ENCODE measurements around the gene PLA2G1B. TPM values are rescaled to one million over a fixed set of nuclear protein-coding genes. Genes with fewer than 3 reads are reported as not detected.

PLA2G1B gene
- total and polyA plus RNA-seq, 3 experiments from 2014 or later, result not detected

DNA sequence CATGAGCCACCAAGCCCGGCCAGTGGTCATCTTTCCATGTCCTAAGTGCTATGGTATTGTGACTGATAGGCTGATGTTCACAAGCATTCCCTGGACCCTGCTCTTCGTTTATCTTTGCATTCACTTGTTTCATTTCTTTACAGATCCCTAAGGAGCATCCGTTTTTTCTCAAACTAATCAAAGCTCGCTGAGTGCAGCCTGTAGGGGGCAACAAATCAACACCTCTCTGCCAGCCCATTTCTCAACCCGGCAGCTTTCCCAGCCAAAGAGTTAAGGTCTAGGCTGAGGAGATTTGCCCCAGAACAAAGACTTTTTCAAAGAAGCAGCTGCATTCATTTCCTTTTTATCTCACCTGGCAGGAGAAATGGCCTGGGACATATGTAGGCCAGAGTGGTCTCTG is 13.4 kb downstream of the PLA2G1B start:
- Histone ChIP-seq H3K9me3 (ENCODE audit: low read length) (no peaks in the 10 kb centered on the region), H3K4me3 (ENCODE audit: low read length) (no peak overlapping the region), H3K27me3 (ENCODE audit: insufficient read depth, low read length, poor library complexity, severe bottlenecking) (no peaks in the 10 kb centered on the region), H3K4me1 (ENCODE audit: insufficient read depth, low read length) (peaks cover 12% of the 10 kb centered on the region), H3K27ac (ENCODE audit: low read depth, low read length) (no peak overlapping the region), H3K36me3 (ENCODE audit: insufficient read depth, low read length) (no peaks in the 10 kb centered on the region)
- DNase-seq, result no peak
- Mint-ChIP-seq H3K4me1 (peaks cover 13 to 16% (median 15%) of the 10 kb centered on the region in 3 donors), H3K4me3 (no peak overlapping the region), H3K9me3 (no peaks in the 10 kb centered on the region), H3K36me3 (no peaks in the 10 kb centered on the region), H3K27me3 (no peaks in the 10 kb centered on the region), H3K27ac (no peak overlapping the region)
- CTCF ChIA-PET, result interaction anchor here (1.1 to 3.4 kb wide), 2 partner anchors 12 to 13 kb away, joined by 3 to 19 read pairs; partner anchors contain the start of gene SIRT4
- POLR2A ChIA-PET, result interaction anchor here (1.3 kb wide), 1 partner anchor 22 kb away, joined by 4 read pairs; the partner anchor contains the start of gene RNU4-2

DNA sequence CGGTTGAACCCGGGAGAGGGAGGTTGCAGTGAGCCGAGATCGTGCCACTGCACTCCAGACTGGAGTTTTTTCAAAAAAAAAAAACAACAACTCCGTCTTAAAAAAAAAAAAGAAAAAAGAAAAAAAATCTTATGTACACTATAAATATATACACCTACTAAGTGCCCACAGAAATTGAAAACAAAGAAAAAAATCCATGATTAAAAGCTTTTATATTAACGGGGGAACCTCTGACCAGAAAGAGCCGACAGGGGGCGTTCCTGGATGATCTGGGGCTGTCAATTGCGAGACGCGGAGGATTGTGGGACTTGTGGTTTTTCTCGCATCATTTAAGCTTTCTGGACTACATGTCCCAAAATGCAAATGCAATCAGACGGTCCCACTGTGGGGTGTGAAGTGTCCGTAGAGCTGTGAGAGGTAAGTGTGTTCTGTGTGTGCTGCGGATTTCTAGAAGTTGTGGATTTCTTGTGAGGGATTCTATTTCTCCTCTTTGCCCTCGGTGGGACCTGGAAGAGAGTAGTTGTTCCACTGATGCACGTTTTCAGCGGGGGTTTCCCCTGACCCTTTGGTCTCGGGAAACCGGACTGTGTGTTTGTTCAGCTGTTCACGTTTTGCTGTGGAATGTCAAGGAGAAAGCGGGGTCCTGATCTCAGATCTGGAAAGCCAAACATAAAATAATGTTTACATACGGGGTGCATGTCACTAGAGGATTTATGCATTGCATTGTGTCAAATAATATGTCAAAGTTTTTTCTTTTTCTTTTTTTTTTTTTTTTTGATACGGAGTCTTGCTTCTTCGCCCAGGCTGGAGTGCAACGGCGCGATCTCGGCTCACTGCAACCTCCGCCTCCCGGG is 25.4 kb downstream of the PLA2G1B start, which contains the start of gene SIRT4:
Gene SIRT4 (plus strand): TSS at position 360 of the 854 bp plus-strand sequence. CDS start 1,241 bp downstream, outside the sequence.
- peak within 1 kb of the TSS; percentile 38 for H3K27ac ChIP-seq (ENCODE audit: low read depth, low read length)

DNA sequence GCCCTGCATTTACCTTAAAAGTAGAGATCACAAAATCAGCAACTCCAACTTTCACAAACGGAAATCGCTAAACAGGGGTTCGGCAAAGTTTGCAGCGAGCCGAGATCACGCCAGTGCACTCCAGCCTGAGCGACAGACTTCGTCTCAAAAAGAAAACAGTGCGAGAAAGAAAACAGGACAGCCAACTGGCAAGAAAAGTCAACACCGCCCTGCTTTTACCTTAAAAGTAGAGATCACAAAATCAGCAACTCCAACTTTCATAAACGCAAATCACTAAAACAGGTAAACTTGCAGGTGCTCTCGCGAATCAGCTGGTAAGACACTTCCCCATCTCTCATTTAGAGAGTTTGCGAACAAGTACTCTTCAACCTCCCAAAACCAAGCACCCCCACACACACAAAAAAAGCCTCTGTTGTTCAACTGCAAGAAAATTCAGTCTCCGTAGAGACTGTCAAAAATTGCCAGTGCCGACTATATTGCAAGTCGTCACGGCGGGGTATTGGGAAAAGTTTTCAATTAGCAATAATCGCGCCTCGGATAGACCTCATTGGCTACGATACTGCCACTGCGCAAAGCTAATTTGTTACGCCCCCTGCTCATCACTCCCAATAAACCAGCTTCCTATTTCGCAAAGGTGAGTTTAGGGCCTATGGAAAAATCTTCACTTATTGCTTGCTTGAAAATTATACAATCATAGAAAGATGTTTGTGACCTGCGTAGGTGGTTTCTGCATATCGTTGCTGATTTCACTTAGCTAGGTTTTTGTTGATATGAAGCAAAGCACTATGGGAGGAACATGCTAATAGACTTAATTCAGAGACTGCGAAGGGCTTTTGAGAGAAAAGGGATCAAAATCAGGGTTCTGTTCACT is 34.7 kb downstream of the PLA2G1B start, which contains the start of gene RNU4-1:
Gene RNU4-1 (minus strand): TSS at position 577 of the 871 bp plus-strand sequence.
- Histone ChIP-seq H3K27me3 (ENCODE audit: insufficient read depth, low read length, poor library complexity, severe bottlenecking) (no peaks in the 10 kb centered on the region), H3K27ac (ENCODE audit: low read depth, low read length) (peak within 1 kb of the TSS; percentile 100), H3K36me3 (ENCODE audit: insufficient read depth, low read length) (no peaks in the 10 kb centered on the region), H3K9me3 (ENCODE audit: low read length) (no peaks in the 10 kb centered on the region), H3K4me3 (ENCODE audit: low read length) (peak within 1 kb of the TSS; percentile 91), H3K4me1 (ENCODE audit: insufficient read depth, low read length) (peaks cover 16% of the 10 kb centered on the region)
- POLR2A ChIA-PET, result interaction anchor here (0.5 to 4.4 kb wide), 18 partner anchors 10 to 1500 kb away, joined by 3 to 84 read pairs (median 6); partner anchors contain the start of genes DYNLL1, MLEC, PXN and RHOF
- Mint-ChIP-seq H3K4me1 (peaks cover 4 to 7% (median 5%) of the 10 kb centered on the region in 3 donors), H3K36me3 (no peaks in the 10 kb centered on the region), H3K9me3 (peaks cover 0 to 3% (median 0%) of the 10 kb centered on the region in 5 donors), H3K4me3 (no peak within 1 kb of the TSS), H3K27me3 (no peaks in the 10 kb centered on the region), H3K27ac (no peak within 1 kb of the TSS)
- DNase-seq, result peak; percentile 52 to 90 (median 85)
- CTCF ChIA-PET, result interaction anchor here (0.7 to 4.9 kb wide), 8 partner anchors 9 to 91 kb away, joined by 3 to 41 read pairs (median 8); partner anchors contain the start of genes PXN, RPLP0 and SIRT4

More for the DNA sequence above, 25.4 kb downstream of the PLA2G1B start, which contains the start of gene SIRT4:
- no peaks in the 10 kb centered on the region for H3K36me3 ChIP-seq (ENCODE audit: insufficient read depth, low read length)
- peak within 1 kb of the TSS; percentile 60 to 94 (median 92) for H3K27ac Mint-ChIP-seq
- H3K27me3 Mint-ChIP-seq, result no peaks in the 10 kb centered on the region
- no peaks in the 10 kb centered on the region for H3K9me3 ChIP-seq (ENCODE audit: low read length)
- H3K27me3 ChIP-seq (ENCODE audit: insufficient read depth, low read length, poor library complexity, severe bottlenecking), result no peaks in the 10 kb centered on the region
- H3K4me3 Mint-ChIP-seq, result peak within 1 kb of the TSS; percentile 88 to 98 (median 95)
- CTCF ChIA-PET, result interaction anchor here (0.6 to 2.1 kb wide), 16 partner anchors 10 to 347 kb away, joined by 3 to 41 read pairs (median 4); partner anchors contain the start of genes PXN, RNU4-1 and RNU4-2
- no peaks in the 10 kb centered on the region for H3K4me1 ChIP-seq (ENCODE audit: insufficient read depth, low read length)
- H3K36me3 Mint-ChIP-seq, result peaks cover 0 to 4% (median 0%) of the 10 kb centered on the region in 3 donors
- POLR2A ChIA-PET, result interaction anchor here (0.7 to 2.6 kb wide), 5 partner anchors 10 to 101 kb away, joined by 3 to 84 read pairs (median 6); partner anchors contain the start of genes PXN, RNU4-1 and RNU4-2
- H3K4me3 ChIP-seq (ENCODE audit: low read length), result peak within 1 kb of the TSS; percentile 100
- DNase-seq, result peak; percentile 82 to 91 (median 85)
- no peaks in the 10 kb centered on the region for H3K9me3 Mint-ChIP-seq
- peaks cover 6 to 10% (median 7%) of the 10 kb centered on the region in 3 donors for H3K4me1 Mint-ChIP-seq

DNA sequence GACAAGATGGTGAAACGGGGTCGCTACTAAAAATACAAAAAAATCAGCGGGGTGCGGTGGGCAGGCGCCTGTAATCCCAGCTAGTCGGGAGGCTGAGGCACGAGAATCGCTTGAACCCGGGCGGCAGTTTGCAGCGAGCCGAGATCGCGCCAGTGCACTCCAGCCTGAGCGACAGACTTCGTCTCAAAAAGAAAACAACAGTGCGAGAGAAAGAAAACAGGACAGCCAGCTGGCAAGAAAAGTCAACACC is 35.2 kb downstream of the PLA2G1B start:
- H3K27me3 Mint-ChIP-seq, result no peaks in the 10 kb centered on the region
- H3K36me3 Mint-ChIP-seq, result no peaks in the 10 kb centered on the region
- Histone ChIP-seq H3K9me3 (ENCODE audit: low read length) (no peaks in the 10 kb centered on the region), H3K27ac (ENCODE audit: low read depth, low read length) (peak overlapping the region; percentile 100), H3K4me1 (ENCODE audit: insufficient read depth, low read length) (peaks cover 16% of the 10 kb centered on the region), H3K27me3 (ENCODE audit: insufficient read depth, low read length, poor library complexity, severe bottlenecking) (no peaks in the 10 kb centered on the region), H3K36me3 (ENCODE audit: insufficient read depth, low read length) (no peaks in the 10 kb centered on the region), H3K4me3 (ENCODE audit: low read length) (peak overlapping the region; percentile 91)
- ChIA-PET CTCF (interaction anchor here (1.7 to 4.9 kb wide), 7 partner anchors 10 to 91 kb away, joined by 3 to 41 read pairs (median 9); partner anchors contain the start of genes PXN, RPLP0 and SIRT4), POLR2A (interaction anchor here (0.7 to 4.4 kb wide), 17 partner anchors 10 to 1501 kb away, joined by 3 to 84 read pairs (median 6); partner anchors contain the start of genes DYNLL1, MLEC, PXN and RHOF)
- H3K9me3 Mint-ChIP-seq, result peaks cover 0 to 3% (median 0%) of the 10 kb centered on the region in 5 donors
- peaks cover 4 to 7% (median 5%) of the 10 kb centered on the region in 3 donors for H3K4me1 Mint-ChIP-seq
- H3K4me3 Mint-ChIP-seq, result no peak overlapping the region
- DNase-seq, result no peak
- H3K27ac Mint-ChIP-seq, result no peak overlapping the region

DNA sequence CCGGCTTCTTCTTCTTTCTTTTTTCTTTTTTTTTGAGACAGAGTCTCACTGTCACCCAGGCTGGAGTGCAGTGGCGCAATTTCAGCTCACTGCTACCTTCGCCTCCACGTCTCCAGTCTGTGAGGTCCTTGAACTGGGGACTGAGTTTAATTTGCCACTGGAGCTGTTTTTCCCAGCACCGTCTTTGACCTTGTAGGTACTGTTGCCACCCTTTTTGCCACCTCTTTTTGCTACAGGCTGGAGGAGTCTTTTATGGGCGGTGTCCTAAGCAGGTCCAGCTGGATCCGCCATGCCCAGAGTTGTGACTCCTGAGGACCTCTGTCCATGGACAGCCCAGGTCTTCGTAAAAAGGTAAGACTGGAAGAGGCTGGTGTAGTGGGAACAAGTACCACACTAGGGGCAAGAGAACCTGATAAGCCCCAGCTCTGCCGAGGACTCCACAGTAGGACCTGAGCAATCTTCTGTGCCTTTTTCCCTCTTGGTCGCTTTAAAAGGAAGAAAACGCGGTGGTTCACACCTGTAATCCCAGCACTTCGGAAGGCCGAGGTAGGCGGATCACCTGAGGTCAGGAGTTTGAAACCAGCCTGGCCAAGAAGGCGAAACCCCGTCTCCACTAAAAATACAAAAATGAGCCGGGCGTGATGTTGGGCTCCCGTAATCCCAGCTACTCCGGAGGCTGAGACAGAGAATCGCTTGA is 36.8 kb downstream of the PLA2G1B start:
- peak overlapping the region in 1 of 7 donors; percentile 10 for H3K4me3 Mint-ChIP-seq

DNA sequence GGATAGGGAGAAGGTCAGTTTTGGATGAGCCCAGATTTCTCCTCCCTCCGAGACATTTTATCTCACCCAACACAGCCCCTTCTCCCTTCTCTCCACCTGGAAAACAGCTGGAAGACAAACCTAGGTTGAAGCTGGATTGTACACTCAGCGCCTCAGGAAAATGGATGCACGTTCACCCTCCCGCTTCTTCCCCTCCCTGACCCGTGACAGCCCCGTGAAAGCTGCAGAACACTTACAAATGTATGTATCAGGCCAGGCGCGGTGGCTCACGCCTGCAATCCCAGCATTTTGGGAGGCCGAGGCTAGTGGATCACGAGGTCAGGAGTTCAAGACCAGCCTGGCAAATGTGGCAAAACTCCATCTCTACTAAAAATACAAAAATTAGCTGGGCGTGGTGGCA is 40.1 kb downstream of the PLA2G1B start:
- Mint-ChIP-seq H3K27ac (peak overlapping the region in 1 of 8 donors; percentile 68), H3K4me3 (no peak overlapping the region), H3K9me3 (peaks cover 0 to 3% (median 0%) of the 10 kb centered on the region in 5 donors), H3K4me1 (peaks cover 4 to 7% (median 5%) of the 10 kb centered on the region in 3 donors), H3K27me3 (peaks cover 0 to 3% of the 10 kb centered on the region in 2 donors), H3K36me3 (no peaks in the 10 kb centered on the region)
- H3K27me3 ChIP-seq (ENCODE audit: insufficient read depth, low read length, poor library complexity, severe bottlenecking), result no peaks in the 10 kb centered on the region
- ChIA-PET POLR2A (interaction anchor here (1.7 kb wide), 1 partner anchor 86 kb away, joined by 6 read pairs; the partner anchor contains the start of gene RPLP0), CTCF (interaction anchor here (1.2 to 5.0 kb wide), 3 partner anchors 15 to 60 kb away, joined by 3 to 20 read pairs (median 4); partner anchors contain the start of genes PXN and SIRT4)
- no peak for DNase-seq
- H3K9me3 ChIP-seq (ENCODE audit: low read length), result no peaks in the 10 kb centered on the region
- no peak overlapping the region for H3K27ac ChIP-seq (ENCODE audit: low read depth, low read length)
- no peak overlapping the region for H3K4me3 ChIP-seq (ENCODE audit: low read length)
- H3K36me3 ChIP-seq (ENCODE audit: insufficient read depth, low read length), result no peaks in the 10 kb centered on the region
- H3K4me1 ChIP-seq (ENCODE audit: insufficient read depth, low read length), result peaks cover 10% of the 10 kb centered on the region

More for the DNA sequence above, 36.8 kb downstream of the PLA2G1B start:
- Histone ChIP-seq H3K27me3 (ENCODE audit: insufficient read depth, low read length, poor library complexity, severe bottlenecking) (no peaks in the 10 kb centered on the region), H3K36me3 (ENCODE audit: insufficient read depth, low read length) (no peaks in the 10 kb centered on the region), H3K27ac (ENCODE audit: low read depth, low read length) (peak overlapping the region; percentile 100), H3K9me3 (ENCODE audit: low read length) (no peaks in the 10 kb centered on the region), H3K4me1 (ENCODE audit: insufficient read depth, low read length) (peaks cover 16% of the 10 kb centered on the region), H3K4me3 (ENCODE audit: low read length) (peak overlapping the region; percentile 42)
- peaks cover 4 to 7% (median 5%) of the 10 kb centered on the region in 3 donors for H3K4me1 Mint-ChIP-seq
- no peaks in the 10 kb centered on the region for H3K36me3 Mint-ChIP-seq
- CTCF ChIA-PET, result interaction anchor here (1.2 to 4.9 kb wide), 7 partner anchors 11 to 89 kb away, joined by 3 to 41 read pairs (median 9); partner anchors contain the start of genes PXN, RPLP0 and SIRT4
- POLR2A ChIA-PET, result interaction anchor here (0.5 to 4.4 kb wide), 18 partner anchors 12 to 1512 kb away, joined by 3 to 84 read pairs (median 8); partner anchors contain the start of genes MLEC, PXN, RAB35 and RPLP0
- H3K9me3 Mint-ChIP-seq, result peaks cover 0 to 3% (median 0%) of the 10 kb centered on the region in 5 donors
- DNase-seq, result peak in 4 of 5 donors; percentile 9 to 28 (median 14)
- H3K27me3 Mint-ChIP-seq, result peaks cover 0 to 1% of the 10 kb centered on the region in 2 donors
- peak overlapping the region in 1 of 8 donors; percentile 87 for H3K27ac Mint-ChIP-seq

All from CD8-positive, alpha-beta memory T cell (primary cell).